ENCODE data around the gene ZNF473.

The ZNF473 gene

DNA sequence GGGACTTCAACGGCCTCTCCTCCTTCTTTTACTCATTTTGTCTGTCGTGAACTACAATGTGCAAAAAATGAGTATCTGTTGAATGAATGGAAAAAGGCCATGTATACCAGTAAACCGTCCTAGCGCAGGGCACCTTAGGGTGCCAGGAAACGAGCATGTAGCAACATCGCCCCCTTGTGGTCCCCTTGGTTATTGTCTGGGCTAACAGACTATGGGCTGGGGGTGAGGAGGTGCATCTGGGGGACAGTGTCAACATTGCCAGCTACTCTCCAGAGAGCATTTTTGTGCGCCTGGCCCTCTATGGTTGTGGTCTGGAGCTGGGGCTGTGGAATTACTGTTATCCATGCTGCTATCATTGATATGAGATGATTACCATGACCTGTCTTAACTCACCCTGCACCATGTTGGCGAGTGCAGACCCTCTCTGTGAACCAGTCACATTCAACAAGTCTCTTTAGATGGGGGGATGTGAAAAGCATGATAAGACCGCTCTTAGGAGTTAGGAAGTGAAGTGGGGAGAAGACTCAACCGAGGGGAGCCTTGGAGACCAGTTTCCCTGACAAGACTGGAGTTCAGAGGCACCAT is 42.1 kb upstream of the ZNF473 start:
- peak overlapping the region; percentile 40 for H3K27ac ChIP-seq
- TF ChIP-seq ZFX (IDR thresholded peaks at IDR 0.05; ENCODE audit: borderline replicate concordance) (no peak), CTCF (IDR thresholded peaks at IDR 0.05) (peak; percentile 92)

DNA sequence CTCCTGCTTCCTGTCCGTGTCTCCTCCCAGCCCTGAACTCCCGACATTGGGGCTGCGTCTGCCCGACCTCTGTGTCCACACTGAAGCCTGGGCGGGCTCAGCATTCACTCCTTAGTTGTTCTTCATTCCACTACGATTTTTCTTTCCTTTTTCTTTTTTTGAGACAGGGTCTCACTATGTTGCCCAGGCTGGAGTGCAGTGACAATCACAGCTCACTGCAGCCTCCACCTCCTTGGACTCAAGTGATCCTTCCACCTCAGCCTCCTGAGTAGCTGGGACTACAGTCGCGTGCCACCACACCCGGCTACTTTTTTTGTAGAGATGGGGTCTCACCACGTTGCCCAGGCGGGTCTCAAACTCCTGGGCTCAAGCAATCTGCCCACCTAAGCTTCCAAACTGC is 41.3 kb upstream of the ZNF473 start:
- TF ChIP-seq CTCF (IDR thresholded peaks at IDR 0.05) (no peak), ZFX (IDR thresholded peaks at IDR 0.05; ENCODE audit: borderline replicate concordance) (no peak)
- peak overlapping the region; percentile 40 for H3K27ac ChIP-seq

DNA sequence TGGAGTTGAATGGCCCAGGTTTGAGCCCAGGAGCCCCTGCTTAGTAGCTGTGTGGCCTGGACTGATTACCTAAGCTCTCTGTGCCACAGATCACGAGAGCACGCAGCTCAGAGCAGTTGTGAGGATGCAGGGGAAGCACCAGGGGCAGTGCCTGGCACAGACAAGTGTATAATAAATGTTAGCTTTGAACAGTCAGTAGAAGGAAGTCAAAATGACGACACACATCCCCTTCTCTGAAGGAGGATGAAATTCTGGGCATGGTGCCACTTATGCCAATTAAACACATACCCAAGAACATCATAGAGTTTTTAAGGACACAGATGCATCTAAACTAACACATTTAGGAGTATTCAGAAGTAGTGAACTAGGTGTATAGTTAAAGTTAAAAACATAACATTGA is 39.9 kb upstream of the ZNF473 start:
- peak overlapping the region; percentile 40; the same call in 1 of the 2 replicates for H3K27ac ChIP-seq
- TF ChIP-seq CTCF (IDR thresholded peaks at IDR 0.05) (no peak), ZFX (IDR thresholded peaks at IDR 0.05; ENCODE audit: borderline replicate concordance) (no peak)

GRCh38 chr19:49986354-49986753 is 39.5 kb upstream of the ZNF473 start:
- TF ChIP-seq CTCF (IDR thresholded peaks at IDR 0.05): no peak
- no peak for TF ChIP-seq ZFX (IDR thresholded peaks at IDR 0.05; ENCODE audit: borderline replicate concordance)
- H3K27ac ChIP-seq: peak overlapping the region; percentile 40; the same call in 1 of the 2 replicates

- TF ChIP-seq ZFX (IDR thresholded peaks at IDR 0.05; ENCODE audit: borderline replicate concordance) (no peak), CTCF (IDR thresholded peaks at IDR 0.05) (no peak)
- peak overlapping the region; percentile 40; the same call in 1 of the 2 replicates for H3K27ac ChIP-seq
These were observed 38.6 kb upstream of the ZNF473 start for GRCh38 chr19:49987159-49987698.

- TF ChIP-seq CTCF (IDR thresholded peaks at IDR 0.05) (no peak), ZFX (IDR thresholded peaks at IDR 0.05; ENCODE audit: borderline replicate concordance) (no peak)
- 0 out of 2 replicates have a peak overlapping the region, but pooled peaks have one; percentile 40 for H3K27ac ChIP-seq
These were observed 37.8 kb upstream of the ZNF473 start for GRCh38 chr19:49988007-49988406.

DNA sequence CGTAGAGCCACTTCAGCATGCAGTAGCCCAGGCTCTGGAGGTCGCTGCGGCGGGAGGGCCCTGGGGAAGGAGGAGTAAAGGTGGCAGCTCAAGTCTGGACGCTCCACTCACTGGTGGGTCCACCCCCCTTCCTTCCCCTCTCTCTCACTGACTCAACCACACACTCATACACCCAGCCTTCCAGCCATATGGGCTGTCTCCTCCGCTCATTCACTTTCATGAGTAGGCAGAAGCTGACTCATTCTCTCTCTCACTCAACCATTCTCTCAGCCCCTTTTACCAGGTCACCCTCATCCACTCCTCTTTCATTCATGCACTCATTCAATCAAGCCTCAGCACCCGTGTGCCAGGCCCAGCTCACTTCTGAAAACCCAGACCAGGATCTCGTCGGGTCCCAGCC is 37.4 kb upstream of the ZNF473 start:
- TF ChIP-seq CTCF (IDR thresholded peaks at IDR 0.05) (no peak), ZFX (IDR thresholded peaks at IDR 0.05; ENCODE audit: borderline replicate concordance) (no peak)
- no peak overlapping the region for H3K27ac ChIP-seq
